CD4-positive, alpha-beta T cell treated with Interleukin-1 beta for 1 hour (primary cell): ENCODE data around the gene TARBP2.
A peak's percentile ranks its signal among the peaks of the same experiment; 100 is the strongest.

ENCODE experiments used
- DNase-seq, 2 donors: peaks; one replicate each; pipeline ENCODE4 v3.0.0-alpha.2; 2020 to 2022

The TARBP2 gene

GRCh38 chr12:53496752-53497032 is 4.4 kb upstream of the TARBP2 start:
- no peak for DNase-seq

GRCh38 chr12:53497461-53497860 is 3.6 kb upstream of the TARBP2 start:
- DNase-seq, result no peak

DNA sequence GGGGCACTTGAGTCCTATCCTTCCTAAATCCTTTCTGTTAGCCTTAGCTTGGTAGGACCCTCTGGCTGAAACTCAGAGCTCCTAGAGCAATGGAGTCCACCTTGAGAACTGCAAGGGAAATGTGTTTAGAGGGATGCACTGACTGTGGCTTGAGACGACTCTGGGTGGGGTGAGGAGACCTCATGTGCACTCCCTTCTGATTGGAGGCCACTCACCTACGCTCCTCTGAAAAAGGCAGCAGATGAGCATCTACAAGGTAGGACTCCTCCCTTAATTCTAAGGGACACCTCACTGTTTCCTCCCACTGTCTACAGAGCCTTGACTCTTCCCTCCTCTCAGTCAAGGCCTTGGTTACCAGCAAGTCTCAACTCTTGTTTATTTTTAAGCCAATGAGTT is 2.9 kb upstream of the TARBP2 start:
- DNase-seq, result peak in 1 of 2 donors; percentile 22

DNA sequence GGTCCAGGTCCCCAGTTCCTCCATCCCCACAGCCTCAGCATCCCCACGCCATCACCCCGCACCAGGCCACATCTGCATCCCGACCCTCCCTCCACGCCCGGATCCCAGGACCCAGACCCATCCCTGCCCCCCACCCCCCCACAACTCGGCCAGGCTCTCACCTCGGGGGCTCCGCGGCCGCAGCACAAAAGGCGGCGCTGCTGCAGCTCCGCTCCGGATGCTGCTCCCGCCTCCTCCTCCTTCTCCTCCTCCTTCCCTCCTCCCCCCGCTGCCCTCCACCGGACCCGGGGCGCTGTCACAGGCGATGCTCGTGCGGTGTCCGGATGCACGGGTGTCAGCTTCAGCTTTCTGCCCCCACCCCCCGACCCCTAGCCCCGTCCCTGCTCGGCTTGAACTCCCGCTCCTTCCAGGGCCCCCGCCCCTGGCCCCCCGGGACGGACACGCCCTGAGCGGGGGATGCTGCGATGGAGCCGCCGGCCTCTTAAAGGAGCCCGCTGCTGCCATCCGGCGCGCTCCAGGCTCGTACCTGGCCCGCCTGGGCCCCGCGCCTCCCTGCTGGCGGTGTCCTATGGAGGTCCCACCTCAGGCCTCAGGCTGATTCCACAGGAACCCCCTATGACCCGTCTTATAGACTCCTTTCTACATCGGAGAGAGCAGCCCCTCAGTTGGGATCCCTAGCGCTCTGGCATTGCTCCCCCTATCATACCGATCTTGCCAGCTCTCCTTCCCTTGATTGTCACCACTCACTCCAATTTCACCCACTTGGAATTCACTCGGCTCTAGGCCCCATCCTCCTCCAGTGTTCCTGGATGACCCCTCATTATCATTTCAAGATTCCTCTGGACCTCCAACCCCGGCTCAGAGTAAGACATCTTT is 1.6 kb upstream of the TARBP2 start, which contains the start of gene MAP3K12:
Gene MAP3K12, minus strand, starts transcription at position 193 of the 876 bp plus-strand sequence. CDS start 12,067 bp downstream, outside the sequence.
- peak; percentile 47 to 63 for DNase-seq

DNA sequence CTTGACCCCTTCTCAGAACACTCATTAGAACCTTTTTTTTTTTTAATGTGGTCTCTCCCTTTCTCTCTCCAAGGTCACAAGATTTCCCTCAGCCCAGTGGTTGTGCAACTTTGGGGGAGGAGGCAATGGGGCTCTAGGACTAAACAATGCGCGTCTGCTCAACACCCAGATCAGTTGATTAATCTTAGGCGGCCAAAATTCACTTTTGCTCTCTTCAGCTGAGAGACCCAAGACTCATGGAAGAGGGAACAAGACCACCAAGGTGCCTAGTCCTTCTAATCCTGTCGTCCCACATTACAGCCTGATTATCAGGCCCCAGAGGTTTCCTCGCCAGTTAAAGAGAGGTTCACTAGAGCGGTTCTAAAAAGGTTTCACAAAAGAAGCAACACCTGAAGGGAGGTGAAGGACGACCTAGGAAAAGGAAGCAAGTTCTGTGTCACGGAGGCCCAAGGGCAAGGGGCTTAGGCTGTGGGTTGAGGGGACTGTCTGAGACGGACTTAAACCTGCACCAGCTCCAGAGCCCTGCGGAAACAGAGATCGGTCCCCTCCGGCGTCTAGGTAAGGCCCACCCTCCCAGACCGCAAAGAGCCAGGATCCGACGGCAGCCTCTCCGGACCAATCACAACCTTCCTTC is 824 bp upstream of the TARBP2 start:
- peak; percentile 45 to 57 for DNase-seq

GRCh38 chr12:53501615-53502181 is 615 bp downstream of the TARBP2 start:
- DNase-seq, result no peak

GRCh38 chr12:53502331-53502730 is 1.2 kb downstream of the TARBP2 start:
- DNase-seq, result no peak

- DNase-seq, result no peak
Measured at GRCh38 chr12:53502983-53503728, 2.1 kb downstream of the TARBP2 start.

- no peak for DNase-seq
Measured at GRCh38 chr12:53504004-53504920, 3.2 kb downstream of the TARBP2 start.

DNA sequence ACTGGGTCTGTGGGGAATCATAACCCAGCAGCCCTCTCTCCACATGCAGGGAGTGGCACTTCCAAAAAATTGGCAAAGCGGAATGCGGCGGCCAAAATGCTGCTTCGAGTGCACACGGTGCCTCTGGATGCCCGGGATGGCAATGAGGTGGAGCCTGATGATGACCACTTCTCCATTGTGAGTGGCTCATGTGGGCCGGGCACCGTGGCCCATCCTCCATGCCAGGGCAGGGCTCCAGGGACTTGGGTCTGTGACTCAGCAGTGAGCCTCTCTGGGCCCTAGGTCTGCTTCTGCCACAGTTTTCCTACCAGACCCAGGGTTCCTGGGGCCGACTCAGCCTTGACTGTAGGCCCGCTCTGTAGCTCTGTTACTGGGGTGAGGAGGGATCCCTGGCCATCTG is 4.0 kb downstream of the TARBP2 start:
- no peak for DNase-seq

- DNase-seq, result no peak
Measured at GRCh38 chr12:53505555-53506449, 4.7 kb downstream of the TARBP2 start.

DNA sequence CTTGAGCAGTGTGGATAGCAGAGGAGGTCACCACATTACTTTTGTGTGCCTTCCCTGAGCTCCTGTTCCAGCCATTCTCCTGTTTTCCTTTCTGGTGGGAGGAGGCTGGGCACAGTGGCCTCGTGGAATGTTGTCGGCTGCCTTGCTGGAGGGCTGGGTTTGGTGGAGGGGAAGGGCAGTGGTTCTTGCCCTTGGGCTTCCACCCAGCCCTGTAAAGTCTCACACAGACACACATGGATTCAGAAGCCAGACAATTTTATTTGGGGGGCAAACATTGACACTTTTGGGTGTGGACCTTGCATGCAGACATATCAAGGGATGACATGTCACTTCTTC is 5.3 kb downstream of the TARBP2 start:
- no peak for DNase-seq

- DNase-seq, result no peak
Measured at GRCh38 chr12:53506881-53507602, 6.0 kb downstream of the TARBP2 start, which contains the start of gene NPFF. Gene NPFF, minus strand, starts transcription at chr12:53507484. Its CDS starts 10 bp downstream, at chr12:53507474.

DNA sequence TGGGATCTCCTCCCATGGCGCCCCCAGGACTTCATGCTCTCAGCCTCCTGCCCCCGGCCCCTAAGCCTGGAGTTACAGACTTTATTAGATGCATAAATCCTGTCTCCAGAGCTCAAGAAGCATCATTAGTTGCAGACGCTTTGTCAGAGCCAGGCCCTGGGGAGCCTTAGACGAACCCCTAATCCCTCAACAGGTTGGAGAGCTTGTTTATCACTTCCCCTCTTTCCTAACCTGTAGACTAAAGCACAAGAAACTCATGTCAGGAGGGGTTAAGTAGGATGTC is 6.5 kb downstream of the TARBP2 start:
- DNase-seq, result no peak

DNA sequence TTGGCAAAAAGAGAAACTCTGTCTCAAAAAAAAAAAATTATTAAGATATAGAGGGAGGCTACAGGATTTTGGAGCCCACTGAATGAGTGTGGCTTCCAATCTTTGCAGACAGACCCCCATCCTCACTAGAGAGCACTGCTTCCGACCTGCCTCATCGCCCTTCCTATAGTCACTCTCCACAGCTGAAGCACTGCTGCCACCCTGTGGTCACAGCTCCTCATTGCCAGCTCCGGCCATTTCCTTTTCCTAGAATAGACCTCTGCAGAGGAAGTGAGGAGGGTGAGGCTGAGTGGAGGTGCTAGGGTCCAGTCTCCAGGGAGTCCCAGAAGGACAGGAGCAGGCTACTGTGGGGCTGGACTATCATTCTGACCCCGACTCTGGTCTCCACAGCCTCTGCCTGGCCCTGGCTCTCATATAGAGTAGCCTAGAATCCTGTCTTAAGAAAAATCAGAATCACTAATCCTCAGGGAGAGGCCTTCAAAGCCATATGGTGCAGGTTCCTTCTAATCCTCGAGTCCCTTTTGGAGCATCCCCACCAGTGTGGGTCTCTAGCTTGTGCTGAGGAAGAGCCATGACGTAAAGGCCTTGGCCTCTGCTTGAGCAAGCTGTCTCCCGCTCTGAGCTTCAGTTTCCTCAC is 7.6 kb downstream of the TARBP2 start:
- peak; percentile 82 to 86 for DNase-seq

GRCh38 chr12:53510181-53510812 is 9.2 kb downstream of the TARBP2 start:
- no peak for DNase-seq

DNA sequence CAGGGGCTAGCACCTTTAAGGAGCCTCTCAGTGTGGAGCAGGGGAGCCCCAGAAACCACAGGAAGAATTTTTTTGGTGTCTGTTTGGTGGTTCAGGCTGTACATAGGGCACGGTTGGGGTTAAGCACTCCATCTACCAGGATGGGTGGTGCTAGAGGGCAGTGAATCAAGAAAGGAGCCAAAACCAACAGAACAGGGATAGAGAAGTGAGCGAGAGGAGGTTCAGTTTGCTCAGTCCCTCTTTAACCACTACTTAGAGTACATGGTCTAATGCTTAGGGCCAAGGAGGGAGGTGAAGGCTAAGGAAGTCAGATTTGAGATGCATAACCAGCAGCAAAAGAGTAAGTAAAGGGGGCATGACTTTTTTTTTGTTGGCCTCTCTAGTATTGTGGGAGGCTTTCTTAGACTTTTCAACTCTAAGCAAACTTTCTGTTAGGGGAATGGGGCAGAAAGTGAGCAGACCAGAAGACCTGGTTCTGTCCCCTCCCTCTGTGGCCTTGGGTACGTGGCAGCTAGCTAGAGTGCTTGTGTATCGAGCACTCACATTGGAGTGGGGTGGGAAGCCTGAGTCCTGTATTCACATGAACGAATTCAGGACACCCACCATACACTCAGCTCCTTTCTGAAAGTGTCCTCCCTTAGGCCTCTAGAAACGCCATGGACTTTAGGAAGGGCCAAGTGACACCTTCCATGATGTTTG is 12.8 kb downstream of the TARBP2 start:
- no peak for DNase-seq

DNA sequence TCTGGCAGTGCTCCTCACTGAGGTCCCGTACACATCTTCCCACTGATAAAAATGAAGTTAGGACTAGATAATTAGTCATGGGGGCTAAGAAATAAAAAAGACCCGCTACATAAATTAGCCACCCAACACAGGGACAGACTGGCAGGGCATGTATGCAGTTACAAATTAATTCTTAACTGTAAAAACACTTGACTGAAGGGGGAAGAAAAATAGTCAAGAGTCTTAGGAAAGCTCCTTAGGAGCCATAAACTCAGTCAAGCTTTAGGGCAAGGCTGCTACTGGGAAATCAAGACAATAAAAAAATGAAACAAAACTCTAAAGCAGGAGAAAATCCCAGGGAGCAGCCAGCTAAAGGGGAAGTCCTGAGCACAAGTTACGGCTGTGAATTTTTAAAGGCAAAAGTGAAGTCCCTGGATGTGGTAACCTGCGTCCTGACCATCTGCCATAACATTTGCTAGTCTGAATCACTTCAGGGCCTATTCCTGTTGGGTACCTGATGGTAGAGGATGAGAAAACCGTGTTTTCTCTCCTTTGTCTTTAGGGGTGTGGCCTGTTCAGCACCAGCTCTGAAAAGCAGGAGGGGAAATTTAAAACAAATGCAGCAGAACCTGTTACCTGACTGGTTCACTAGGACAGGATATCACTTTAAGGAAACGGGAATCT is 13.7 kb downstream of the TARBP2 start:
- DNase-seq, result no peak

GRCh38 chr12:53515291-53515680 is 14.2 kb downstream of the TARBP2 start:
- DNase-seq, result no peak
